Activated CD4-positive, alpha-beta T cell treated with anti-CD3 and anti-CD28 coated beads for 48 hours (primary cell): ENCODE data around the gene C14orf132.
A peak's percentile ranks its signal among the peaks of the same experiment; 100 is the strongest.
"Not testable (repeated sequence)": the region's sequence is repeated elsewhere in the genome, so short reads cannot be mapped to it uniquely, and the experiment has no call there.

ENCODE experiments used
- DNase-seq: peaks from one replicate; pipeline ENCODE4 v3.0.0-alpha.2; 2020

Gene C14orf132

GRCh38 chr14:96038920-96039632 lies at the start of gene C14orf132:
TSS of gene C14orf132 (plus strand) at chr14:96039362. CDS start at chr14:96039501, 139 bp downstream.
- peak; percentile 73 for DNase-seq

GRCh38 chr14:95993768-95994592 lies 45.2 kb upstream of the C14orf132 start:
- DNase-seq, result peak; percentile 25

- no peak for DNase-seq
Measured at GRCh38 chr14:95994593-95994928, 44.6 kb upstream of the C14orf132 start.

- no peak for DNase-seq
Measured at GRCh38 chr14:95998656-95999055, 40.5 kb upstream of the C14orf132 start.

GRCh38 chr14:96001866-96002497 lies 37.2 kb upstream of the C14orf132 start:
- no peak for DNase-seq

DNA sequence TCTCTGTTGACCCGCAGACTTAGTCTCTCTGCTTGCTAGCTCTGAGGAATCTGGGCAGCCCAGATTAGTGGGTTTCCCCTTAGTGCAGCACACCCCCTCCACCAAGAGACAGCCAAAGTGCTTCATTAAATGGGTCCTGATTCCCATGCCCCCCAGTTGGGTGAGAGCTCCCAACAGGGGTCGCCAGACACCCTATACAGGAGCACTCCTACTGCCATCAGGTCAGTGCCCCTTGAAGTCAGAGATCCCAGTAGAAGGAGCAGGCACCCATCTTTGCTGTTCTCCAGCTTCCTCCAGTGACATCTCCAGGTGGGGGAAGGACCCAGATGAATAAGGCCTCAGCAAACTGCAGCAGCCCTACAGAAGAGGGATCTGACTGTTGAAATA lies 36.7 kb upstream of the C14orf132 start:
- DNase-seq, result no peak

GRCh38 chr14:96011131-96011530 lies 28.0 kb upstream of the C14orf132 start:
- DNase-seq, result no peak

- no peak for DNase-seq
Measured at GRCh38 chr14:96011607-96012006, 27.6 kb upstream of the C14orf132 start.

DNA sequence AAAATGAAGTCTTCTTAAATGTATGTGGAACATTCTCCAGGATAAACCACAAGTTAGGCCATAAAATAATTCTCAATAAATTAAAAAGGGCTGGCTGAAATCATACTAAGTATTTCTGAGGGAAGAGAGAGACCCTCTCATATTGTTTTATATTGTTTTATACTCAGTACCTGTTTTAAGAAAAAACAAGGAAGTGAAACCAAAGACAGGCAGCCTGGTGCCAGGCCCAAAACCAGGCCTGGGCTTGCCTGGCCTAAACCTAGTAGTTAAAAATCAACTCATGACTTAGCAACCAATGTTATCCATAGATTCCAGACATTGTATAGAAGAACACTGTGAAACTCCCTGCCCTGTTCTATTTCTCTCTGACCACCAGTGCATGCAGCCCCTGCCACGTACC lies 26.4 kb upstream of the C14orf132 start:
- not testable (repeated sequence) for DNase-seq

DNA sequence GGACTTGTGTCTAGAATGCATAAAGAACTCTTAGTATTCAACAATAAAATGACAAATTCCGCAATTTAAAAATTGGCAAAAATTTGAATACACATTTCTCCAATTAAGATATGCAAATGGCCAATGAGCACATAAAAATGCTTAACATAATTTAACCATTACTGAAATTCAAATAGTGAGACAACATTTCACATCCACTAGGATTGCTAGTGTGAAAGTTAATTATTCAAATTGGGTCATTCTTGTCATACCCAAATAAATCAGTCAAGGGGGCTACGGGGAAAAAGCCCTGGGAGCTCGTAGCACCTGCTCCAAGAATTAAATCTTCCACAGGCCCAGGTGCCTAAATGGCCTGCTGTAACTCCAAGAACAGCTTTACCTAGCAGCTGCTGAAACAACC lies 25.0 kb upstream of the C14orf132 start:
- no peak for DNase-seq

DNA sequence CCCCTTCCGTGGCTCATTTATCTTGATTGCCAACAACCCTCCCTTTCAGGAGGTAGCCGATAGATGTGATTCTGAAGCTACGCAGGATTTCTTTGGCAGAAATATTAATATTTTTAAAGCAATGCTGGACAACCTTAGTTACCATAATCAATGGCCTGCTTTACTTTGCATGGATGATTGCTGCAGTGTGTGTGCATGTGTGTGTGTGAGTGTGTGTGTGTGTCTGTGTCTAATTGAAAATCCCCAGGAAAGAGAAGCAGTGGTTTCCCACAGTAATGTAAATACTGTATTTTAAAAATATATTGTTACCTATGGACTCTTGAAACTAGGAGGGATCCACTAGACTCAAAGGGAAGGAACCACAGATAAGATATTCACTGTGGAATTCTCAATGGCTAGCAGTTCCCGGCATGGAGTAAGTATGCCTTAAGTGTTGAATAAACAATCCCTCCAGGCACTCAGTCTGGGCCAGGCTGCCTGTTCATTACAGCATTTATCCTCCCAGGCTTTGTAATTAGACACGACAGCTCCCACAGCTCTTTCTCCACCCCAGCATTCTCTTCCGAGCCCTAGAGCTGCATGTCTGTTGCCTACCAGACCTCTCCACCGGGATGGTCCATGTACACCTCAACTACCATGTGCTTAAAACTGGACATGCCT lies 22.5 kb upstream of the C14orf132 start:
- DNase-seq, result no peak

GRCh38 chr14:96017882-96018281 lies 21.3 kb upstream of the C14orf132 start:
- DNase-seq, result no peak

DNA sequence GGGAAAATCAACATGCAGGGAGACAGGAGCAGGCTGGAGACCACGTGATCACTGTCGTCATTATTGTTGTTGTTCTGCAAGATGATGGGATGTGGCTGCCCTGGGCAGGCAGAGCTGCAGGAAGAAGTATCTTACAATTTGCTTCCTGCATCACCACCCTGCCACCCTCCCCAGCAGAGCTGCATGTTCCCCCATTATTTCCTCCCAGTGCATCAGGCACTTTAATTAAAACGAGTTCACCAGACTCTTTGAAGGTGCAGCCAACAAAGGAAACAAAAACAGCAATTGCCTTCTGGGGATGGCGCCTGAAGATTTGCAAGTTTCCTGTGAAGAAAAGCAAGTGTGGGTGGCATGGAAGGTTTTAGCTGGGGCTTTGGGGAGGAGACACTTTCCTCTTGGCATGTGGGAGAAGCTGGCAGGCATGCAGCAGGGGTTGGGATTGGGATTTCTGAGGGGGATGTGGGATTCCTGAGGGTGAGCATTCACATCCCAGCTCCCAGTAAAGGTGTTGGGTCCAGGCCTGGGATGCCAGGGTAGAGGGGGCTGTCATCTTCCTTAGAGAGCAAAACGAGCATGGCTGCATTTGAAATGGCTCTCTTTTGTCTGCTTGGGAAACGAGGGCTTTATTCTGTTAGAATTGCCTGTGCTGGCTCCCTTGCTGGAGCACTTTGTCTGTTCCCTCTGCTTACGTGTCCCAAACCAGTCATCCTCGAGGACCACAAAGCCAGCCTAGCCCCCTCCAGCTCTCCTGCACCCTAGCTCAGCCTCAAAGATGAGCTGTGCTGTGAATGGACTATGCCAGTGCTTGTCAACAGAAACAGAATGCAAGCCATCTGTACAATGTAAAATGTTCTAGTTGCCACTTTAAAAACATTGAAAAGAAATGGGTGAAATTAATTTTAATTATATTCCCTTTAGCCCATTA lies 11.5 kb upstream of the C14orf132 start:
- no peak for DNase-seq

DNA sequence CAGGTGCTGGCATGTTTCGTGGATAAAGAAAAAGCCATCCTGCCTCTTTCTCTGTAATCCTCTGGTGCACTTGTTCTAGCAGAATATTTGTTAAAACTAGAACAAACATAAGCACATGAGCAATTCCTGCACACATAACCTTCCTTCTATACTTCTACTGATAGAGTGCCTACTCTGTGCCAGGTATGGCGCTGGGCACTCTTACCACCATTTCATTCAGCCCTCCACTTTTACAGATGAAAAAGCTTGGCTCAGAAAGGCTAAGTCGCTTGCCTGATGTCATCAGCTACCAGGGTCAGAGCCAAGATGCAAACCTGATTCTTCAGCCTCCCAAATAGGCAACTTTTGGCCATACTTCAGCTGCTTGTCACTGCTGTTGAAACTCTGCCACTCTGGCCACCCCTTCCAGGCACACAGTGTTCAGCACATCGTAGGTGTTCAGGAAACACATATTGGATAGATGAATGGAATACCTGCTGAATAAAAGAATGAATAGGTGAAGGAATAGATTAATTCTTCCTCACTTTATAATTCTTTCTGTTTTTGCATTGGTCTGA lies 10.0 kb upstream of the C14orf132 start:
- DNase-seq, result no peak

- DNase-seq, result no peak
Measured at GRCh38 chr14:96030108-96030760, 8.9 kb upstream of the C14orf132 start.

- no peak for DNase-seq
Measured at GRCh38 chr14:96031691-96032090, 7.5 kb upstream of the C14orf132 start.

DNA sequence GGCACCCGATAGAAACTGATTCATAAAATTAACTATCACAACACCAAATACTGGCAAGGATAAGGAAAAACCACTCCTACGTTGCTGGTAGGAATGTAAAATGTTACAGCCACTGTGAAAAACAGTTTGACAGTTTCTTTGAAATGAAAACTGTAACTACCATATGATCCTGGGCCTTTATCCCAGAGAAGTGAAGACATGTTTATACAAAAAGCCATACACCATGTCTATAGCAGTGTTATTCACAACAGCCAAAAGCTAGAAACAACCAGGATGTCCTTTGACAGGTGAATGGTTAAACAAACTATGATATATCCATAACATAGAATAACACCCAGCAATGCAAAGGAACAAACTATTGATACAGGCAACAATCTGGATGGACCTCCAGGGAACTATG lies 3.7 kb upstream of the C14orf132 start:
- no peak for DNase-seq

GRCh38 chr14:96037891-96038557 lies 1.1 kb upstream of the C14orf132 start:
- DNase-seq, result no peak

DNA sequence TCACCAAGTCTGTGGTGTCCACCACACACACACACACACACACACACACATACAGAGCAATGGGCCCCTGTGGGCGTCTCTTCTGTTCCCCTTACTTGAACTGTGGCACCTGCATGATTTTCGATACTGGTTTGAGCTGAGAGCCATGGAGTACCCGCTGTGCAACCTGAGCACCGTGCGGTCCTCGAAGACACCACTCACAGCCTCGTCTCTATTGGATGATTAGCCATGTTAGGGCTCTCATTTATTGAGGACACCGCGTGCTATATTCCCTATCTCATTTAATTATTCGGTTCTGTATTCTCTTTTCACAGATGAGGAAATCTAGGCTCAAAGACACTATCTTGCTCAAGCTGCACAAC lies 623 bp upstream of the C14orf132 start:
- peak; percentile 10 for DNase-seq

GRCh38 chr14:96039633-96040311 lies 610 bp downstream of the C14orf132 start:
- peak; percentile 22 for DNase-seq
